ENCODE measurements around the gene GREM2.

The GREM2 gene

GRCh38 chr1:240555524-240555923 lies 56.4 kb downstream of the GREM2 start:
- no peak for DNase-seq

GRCh38 chr1:240553351-240553750 lies 58.6 kb downstream of the GREM2 start:
- no peak for DNase-seq

- DNase-seq = no peak
Observed at GRCh38 chr1:240539769-240540414, 72.1 kb downstream of the GREM2 start.

- DNase-seq = no peak
Observed at GRCh38 chr1:240538776-240539430, 73.1 kb downstream of the GREM2 start.

GRCh38 chr1:240533154-240533780 lies 78.7 kb downstream of the GREM2 start:
- no peak for DNase-seq

- no peak for DNase-seq
Observed at GRCh38 chr1:240528591-240528990, 83.4 kb downstream of the GREM2 start.

- no peak for DNase-seq
Observed at GRCh38 chr1:240527086-240527485, 84.9 kb downstream of the GREM2 start.

- DNase-seq = no peak
Observed at GRCh38 chr1:240526312-240526711, 85.6 kb downstream of the GREM2 start.

- DNase-seq = no peak
Observed at GRCh38 chr1:240524356-240525069, 87.4 kb downstream of the GREM2 start.

- DNase-seq = no peak
Observed at GRCh38 chr1:240522122-240522822, 89.7 kb downstream of the GREM2 start.

- DNase-seq = no peak
Observed at GRCh38 chr1:240517891-240518290, 94.1 kb downstream of the GREM2 start.

GRCh38 chr1:240516069-240516468 lies 95.9 kb downstream of the GREM2 start:
- no peak for DNase-seq

GRCh38 chr1:240515505-240515904 lies 96.5 kb downstream of the GREM2 start:
- no peak for DNase-seq

GRCh38 chr1:240511789-240512188 lies 100.2 kb downstream of the GREM2 start:
- no peak for DNase-seq

GRCh38 chr1:240508950-240509349 lies 103.0 kb downstream of the GREM2 start:
- no peak for DNase-seq

GRCh38 chr1:240508201-240508600 lies 103.8 kb downstream of the GREM2 start:
- DNase-seq = no peak

- no peak for DNase-seq
Observed at GRCh38 chr1:240506176-240506575, 105.8 kb downstream of the GREM2 start.

GRCh38 chr1:240503558-240503957 lies 108.4 kb downstream of the GREM2 start:
- DNase-seq = no peak

GRCh38 chr1:240503036-240503435 lies 108.9 kb downstream of the GREM2 start:
- no peak for DNase-seq

GRCh38 chr1:240501115-240501514 lies 110.8 kb downstream of the GREM2 start:
- DNase-seq = no peak

GRCh38 chr1:240500647-240501046 lies 111.3 kb downstream of the GREM2 start:
- DNase-seq = no peak

- DNase-seq = no peak
Observed at GRCh38 chr1:240499012-240499411, 112.9 kb downstream of the GREM2 start.

- DNase-seq = no peak
Observed at GRCh38 chr1:240498335-240498734, 113.6 kb downstream of the GREM2 start.

Data from CD4-positive, alpha-beta T cell treated with Interleukin-17A for 4 hours (primary cell).